BE2C (cell line): Measurements from ENCODE around the gene TUBA1B.

Experiments
- DNase-seq: peaks from one replicate; pipeline ENCODE4 v3.0.0-alpha.2; 2020
- H3K27me3 ChIP-seq: fragments of 250-450 bp; sonication (Bioruptor Pico); 2 replicates; pipeline ENCODE4 v1.5.1; 2020; ENCODE audit warnings: mild to moderate bottlenecking
- H3K36me3 ChIP-seq: fragments of 250-450 bp; sonication (Bioruptor Pico); 2 replicates; pipeline ENCODE4 v1.5.1; 2020; ENCODE audit warnings: mild to moderate bottlenecking
- H3K4me1 ChIP-seq: fragments of 250-450 bp; sonication (Bioruptor Pico); 2 replicates; pipeline ENCODE4 v1.5.1; 2020
- H3K4me3 ChIP-seq: 2 replicates; pipeline ENCODE4 v1.5.1; 2011; ENCODE audit warnings: low read depth, low read length
- H3K9me3 ChIP-seq: fragments of 250-450 bp; sonication (Bioruptor Pico); 2 replicates; pipeline ENCODE4 v1.5.1; 2020
- CTCF ChIP-seq: IDR thresholded peaks from 2 replicates; pipeline ENCODE4 v1.5.1; 2012; ENCODE audit warnings: mild to moderate bottlenecking, low read depth, low read length

TUBA1B gene

GRCh38 chr12:49104822-49105221 lies 26.4 kb downstream of the TUBA1B start:
- peaks cover 6% of the 10 kb centered on the region; the same call in 1 of the 2 replicates for H3K4me1 ChIP-seq
- H3K36me3 ChIP-seq, result peaks cover 52% of the 10 kb centered on the region
- no peaks in the 10 kb centered on the region for H3K27me3 ChIP-seq
- no peak for TF ChIP-seq CTCF
- DNase-seq, result no peak
- no peaks in the 10 kb centered on the region for H3K9me3 ChIP-seq
- no peak overlapping the region for H3K4me3 ChIP-seq

GRCh38 chr12:49100380-49100779 lies 30.8 kb downstream of the TUBA1B start:
- Histone ChIP-seq H3K36me3 (peaks cover 37% of the 10 kb centered on the region), H3K4me1 (no peaks in the 10 kb centered on the region), H3K27me3 (0 out of 2 replicates have a peak, but pooled peaks cover under 1% of the 10 kb centered on the region), H3K4me3 (no peak overlapping the region), H3K9me3 (no peaks in the 10 kb centered on the region)
- no peak for DNase-seq
- no peak for TF ChIP-seq CTCF

- no peak for DNase-seq
- Histone ChIP-seq H3K4me1 (peaks cover 6% of the 10 kb centered on the region; the same call in 1 of the 2 replicates), H3K4me3 (no peak overlapping the region), H3K9me3 (no peaks in the 10 kb centered on the region), H3K36me3 (peaks cover 28% of the 10 kb centered on the region), H3K27me3 (peaks cover 17% of the 10 kb centered on the region)
- TF ChIP-seq CTCF, result no peak
These were observed 32.5 kb downstream of the TUBA1B start for GRCh38 chr12:49098703-49099102.

- H3K4me3 ChIP-seq, result no peak overlapping the region
- peaks cover 6% of the 10 kb centered on the region; the same call in 1 of the 2 replicates for H3K4me1 ChIP-seq
- peak; percentile 72 for DNase-seq
- TF ChIP-seq CTCF, result peak; percentile 89
- H3K27me3 ChIP-seq, result peaks cover 24% of the 10 kb centered on the region
- peaks cover 21% of the 10 kb centered on the region for H3K36me3 ChIP-seq
- H3K9me3 ChIP-seq, result no peaks in the 10 kb centered on the region
These were observed 33.2 kb downstream of the TUBA1B start for GRCh38 chr12:49098035-49098451.

GRCh38 chr12:49097381-49097780 lies 33.8 kb downstream of the TUBA1B start:
- no peaks in the 10 kb centered on the region for H3K9me3 ChIP-seq
- DNase-seq, result no peak
- TF ChIP-seq CTCF, result no peak
- peaks cover 6% of the 10 kb centered on the region; the same call in 1 of the 2 replicates for H3K4me1 ChIP-seq
- H3K27me3 ChIP-seq, result peaks cover 30% of the 10 kb centered on the region
- H3K36me3 ChIP-seq, result peaks cover 15% of the 10 kb centered on the region
- no peak overlapping the region for H3K4me3 ChIP-seq

- no peak for DNase-seq
- TF ChIP-seq CTCF, result no peak
- Histone ChIP-seq H3K27me3 (peaks cover 54% of the 10 kb centered on the region), H3K9me3 (no peaks in the 10 kb centered on the region), H3K36me3 (peaks cover 5% of the 10 kb centered on the region; the same call in 1 of the 2 replicates), H3K4me1 (peaks cover 6% of the 10 kb centered on the region; the same call in 1 of the 2 replicates), H3K4me3 (no peak overlapping the region)
These were observed 36.2 kb downstream of the TUBA1B start for GRCh38 chr12:49094975-49095365.
